AG08396 (cell line): ENCODE results near the gene CCDC136.

ENCODE experiments used
- DNase-seq: peaks from one replicate; pipeline ENCODE4 v3.0.0; 2012; ENCODE audit warnings: low spot score, mixed read lengths

CCDC136 gene

DNA sequence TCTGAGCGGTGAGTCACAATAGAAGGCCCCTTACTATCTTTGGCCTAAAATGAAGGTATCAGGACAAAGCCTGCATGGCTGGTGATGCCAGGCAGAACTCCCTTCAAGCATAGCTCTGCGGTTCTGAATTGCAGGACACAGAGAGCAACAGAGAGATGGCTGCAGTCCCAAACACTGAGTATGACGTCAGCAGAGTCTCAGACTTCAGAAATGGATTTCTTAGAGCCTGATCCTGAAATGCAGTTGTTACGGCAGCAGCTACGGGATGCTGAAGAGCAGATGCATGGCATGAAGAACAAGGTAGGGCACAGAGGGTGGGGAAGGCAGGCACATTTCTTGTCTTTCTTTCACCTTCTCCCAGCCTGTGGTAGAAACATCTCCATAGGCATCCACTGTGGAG lies 13.5 kb downstream of the CCDC136 start:
- DNase-seq = no peak

DNA sequence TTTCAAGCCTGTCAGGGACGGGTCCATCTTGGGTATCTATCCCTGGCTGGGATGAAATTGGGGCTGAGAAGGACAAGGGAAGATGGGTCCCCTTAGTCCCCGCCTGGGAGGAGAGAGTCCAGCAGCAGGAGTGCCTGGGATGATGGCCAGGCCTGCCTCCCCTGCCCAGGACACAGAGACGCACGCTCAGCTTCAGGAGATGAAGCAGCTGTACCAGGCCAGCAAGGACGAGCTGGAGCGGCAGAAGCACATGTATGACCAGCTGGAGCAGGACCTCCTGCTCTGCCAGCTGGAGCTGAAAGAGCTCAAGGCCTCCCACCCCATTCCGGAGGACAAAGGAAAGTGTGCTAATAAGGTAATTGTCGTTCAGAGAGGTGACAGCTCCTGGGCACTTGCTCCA lies 15.4 kb downstream of the CCDC136 start:
- no peak for DNase-seq

GRCh38 chr7:128809363-128809762 lies 17.6 kb downstream of the CCDC136 start:
- no peak for DNase-seq

GRCh38 chr7:128810473-128810872 lies 18.7 kb downstream of the CCDC136 start:
- peak; percentile 52 for DNase-seq

DNA sequence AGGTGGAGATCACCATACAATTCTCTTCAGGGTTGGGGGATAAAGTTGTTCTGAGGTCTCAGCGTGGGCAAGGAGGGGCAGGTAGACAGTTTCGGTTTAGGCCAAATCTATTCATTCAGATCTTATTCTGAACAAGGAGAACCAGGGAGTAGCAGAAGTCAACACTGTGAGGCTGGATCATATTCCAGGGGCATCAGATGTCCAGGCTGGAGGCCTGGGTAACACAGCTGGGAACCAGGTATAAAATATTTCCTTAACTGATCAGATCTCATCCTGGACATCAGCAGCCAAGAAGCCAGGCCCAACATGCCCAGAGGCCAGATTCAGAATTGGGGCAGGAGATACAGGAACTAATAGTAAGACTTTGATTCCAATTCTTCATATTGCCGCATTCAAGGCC lies 19.2 kb downstream of the CCDC136 start:
- no peak for DNase-seq

- DNase-seq = no peak
Observed at GRCh38 chr7:128811631-128812430, 20.1 kb downstream of the CCDC136 start.

DNA sequence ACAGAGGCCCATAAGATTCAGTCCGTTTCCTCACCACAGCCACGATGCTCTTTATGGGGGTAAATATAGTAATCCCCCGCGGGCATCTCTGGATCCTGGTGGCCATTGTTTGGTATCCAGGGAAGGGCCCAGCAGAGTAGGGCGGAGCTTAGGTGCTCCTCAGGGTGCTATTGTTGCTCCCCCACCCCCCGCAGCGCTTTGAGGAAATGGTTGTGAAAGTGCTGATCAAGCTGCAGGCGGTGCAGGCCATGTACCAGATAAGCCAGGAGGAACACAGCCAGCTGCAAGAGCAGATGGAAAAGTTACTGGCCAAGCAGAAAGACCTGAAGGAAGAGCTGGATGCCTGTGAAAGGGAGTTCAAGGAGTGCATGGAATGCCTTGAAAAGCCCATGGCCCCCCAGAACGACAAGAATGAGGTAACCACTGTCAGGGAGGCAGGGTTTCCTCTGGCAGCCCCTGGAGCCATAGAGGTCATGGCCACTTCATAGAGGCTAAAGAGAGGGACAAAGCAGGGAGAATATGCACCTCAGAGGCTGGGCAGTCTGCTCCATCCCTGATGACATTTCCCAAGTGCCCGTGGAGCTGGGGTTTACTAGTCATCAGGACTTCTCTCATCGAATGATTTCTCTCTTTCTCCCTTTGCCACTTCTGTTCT lies 20.9 kb downstream of the CCDC136 start:
- no peak for DNase-seq

DNA sequence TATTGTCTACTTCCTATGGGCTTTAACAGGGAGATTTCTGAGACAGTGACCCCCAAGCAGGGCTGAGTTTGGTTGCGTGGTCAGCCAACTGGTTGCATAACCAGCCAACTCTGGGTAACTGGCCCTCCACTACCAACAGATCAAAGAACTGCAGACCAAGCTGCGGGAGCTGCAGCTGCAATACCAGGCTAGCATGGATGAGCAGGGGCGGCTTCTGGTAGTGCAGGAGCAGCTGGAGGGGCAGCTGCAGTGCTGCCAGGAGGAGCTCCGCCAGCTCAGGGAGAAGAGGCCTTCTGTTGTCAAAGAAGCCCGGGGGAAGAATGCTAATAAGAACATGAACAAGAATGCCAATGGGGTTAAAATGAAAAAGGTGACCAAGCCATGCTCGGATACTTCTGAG lies 22.7 kb downstream of the CCDC136 start:
- DNase-seq = no peak

- DNase-seq = no peak
Observed at GRCh38 chr7:128815289-128815942, 23.6 kb downstream of the CCDC136 start.

- no peak for DNase-seq
Observed at GRCh38 chr7:128818694-128819093, 26.9 kb downstream of the CCDC136 start.

- no peak for DNase-seq
Observed at GRCh38 chr7:128821724-128822123, 30.0 kb downstream of the CCDC136 start.

- no peak for DNase-seq
Observed at GRCh38 chr7:128826512-128826911, 34.7 kb downstream of the CCDC136 start.

- DNase-seq = no peak
Observed at GRCh38 chr7:128826916-128827247, 35.1 kb downstream of the CCDC136 start.

- peak; percentile 75 for DNase-seq
Observed at GRCh38 chr7:128827248-128827958, 35.6 kb downstream of the CCDC136 start.

DNA sequence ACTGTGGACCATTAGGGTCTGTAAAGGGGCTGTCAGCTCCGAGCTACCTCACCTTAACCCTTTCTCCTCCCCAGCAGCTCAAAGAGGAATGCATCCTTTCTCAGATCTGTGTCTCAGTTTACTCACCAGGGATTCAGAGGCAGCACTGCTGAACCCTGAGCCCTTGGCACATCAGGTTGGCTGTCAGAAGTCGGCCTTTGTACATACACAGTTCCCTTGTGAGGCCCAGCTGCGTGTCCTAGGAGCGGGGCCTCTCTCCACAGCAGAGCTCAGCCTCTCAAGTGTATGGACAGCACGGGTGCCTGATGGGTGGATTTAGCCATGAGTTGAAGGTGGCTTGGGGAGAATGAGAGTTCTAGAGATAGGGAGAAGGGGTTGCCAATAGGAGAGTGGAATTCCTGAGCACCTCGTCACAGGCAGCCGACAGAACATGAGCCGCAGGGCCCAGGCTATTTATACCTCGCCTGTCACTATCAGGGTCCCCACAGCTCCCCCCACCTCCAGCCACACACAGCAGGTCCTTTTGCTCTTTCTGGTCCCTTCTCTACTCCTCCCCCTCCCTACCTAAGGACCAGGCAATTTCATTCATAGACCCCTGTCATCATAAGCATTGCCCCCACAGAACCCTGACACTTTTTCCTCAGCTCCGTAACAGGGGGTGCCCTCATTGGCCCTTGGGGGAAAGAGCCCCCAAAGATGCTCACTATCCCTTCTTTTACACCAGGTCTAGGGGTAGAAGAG lies 36.4 kb downstream of the CCDC136 start:
- peak; percentile 78 for DNase-seq

GRCh38 chr7:128829391-128830166 lies 37.8 kb downstream of the CCDC136 start:
- DNase-seq = peak; percentile 60

GRCh38 chr7:128830231-128831177 lies 38.7 kb downstream of the CCDC136 start, which contains the start of gene FLNC:
Gene FLNC (plus strand): TSS chr7:128830406. CDS start chr7:128830638, 232 bp downstream.
- DNase-seq = peak; percentile 93

DNA sequence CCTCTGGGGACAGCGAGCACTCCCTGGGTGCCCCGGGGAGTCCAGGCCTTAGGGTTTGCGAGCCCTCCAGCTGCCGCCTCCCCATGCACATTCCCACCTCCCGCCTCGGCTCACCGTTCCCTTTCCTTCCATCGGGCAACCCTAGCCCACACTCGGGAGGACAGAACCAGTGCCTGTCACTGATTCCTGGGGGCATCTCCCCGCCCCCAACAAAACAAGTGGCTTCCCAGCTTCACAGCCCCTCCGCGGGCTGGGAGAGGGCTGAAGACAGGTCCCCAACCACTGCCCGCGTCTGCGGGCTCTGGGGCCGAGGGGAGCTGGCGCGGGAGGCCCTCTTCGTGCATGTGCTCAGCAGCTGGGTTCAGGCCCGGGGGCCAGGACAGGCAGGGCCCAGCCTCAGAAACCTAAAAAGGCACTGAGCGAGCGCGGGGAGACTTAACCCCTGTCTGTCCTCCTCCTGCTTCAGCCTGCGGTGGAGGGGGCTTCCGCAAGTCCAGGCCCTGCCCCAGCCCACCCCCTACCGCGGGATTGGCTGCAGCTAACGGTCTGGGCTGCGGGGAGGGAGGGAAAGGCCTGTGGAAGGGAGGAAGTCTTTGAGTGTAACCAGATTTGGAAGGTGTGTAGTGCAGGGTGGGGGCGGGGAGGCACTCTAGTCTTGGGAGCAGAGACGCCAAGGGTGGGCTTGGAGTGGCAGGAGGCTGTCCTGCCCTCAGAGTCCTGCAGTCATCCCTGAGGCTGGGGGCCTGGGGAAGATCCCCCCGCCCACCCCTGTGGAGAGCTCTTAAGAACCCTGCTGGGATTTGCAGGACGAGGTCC lies 39.6 kb downstream of the CCDC136 start:
- DNase-seq = peak; percentile 67
